Thyroid gland (tissue), 4 donors: ENCODE measurements around the gene RASSF1.

Experiments
- CTCF ChIP-seq, 6 experiments: fragments of 200-600 bp in 3 of 6; fragments of 450-650 bp in 3 of 6; sonication (generic) in 3 of 6; IDR thresholded peaks; one replicate each; pipeline ENCODE4 v1.5.1; 2016 to 2019; ENCODE audit warnings: antibody characterized with exemption in 6 of 6, mild to moderate bottlenecking in 2 of 6, inconsistent platforms in 1 of 6, moderate library complexity in 1 of 6
- POLR2A ChIP-seq, 2 donors: fragments of 450-650 bp; IDR thresholded peaks; one replicate each; pipeline ENCODE4 v1.6.1; 2017; ENCODE audit warnings: antibody characterized with exemption in 2 of 2, mild to moderate bottlenecking in 2 of 2, moderate library complexity in 1 of 2

DNA sequence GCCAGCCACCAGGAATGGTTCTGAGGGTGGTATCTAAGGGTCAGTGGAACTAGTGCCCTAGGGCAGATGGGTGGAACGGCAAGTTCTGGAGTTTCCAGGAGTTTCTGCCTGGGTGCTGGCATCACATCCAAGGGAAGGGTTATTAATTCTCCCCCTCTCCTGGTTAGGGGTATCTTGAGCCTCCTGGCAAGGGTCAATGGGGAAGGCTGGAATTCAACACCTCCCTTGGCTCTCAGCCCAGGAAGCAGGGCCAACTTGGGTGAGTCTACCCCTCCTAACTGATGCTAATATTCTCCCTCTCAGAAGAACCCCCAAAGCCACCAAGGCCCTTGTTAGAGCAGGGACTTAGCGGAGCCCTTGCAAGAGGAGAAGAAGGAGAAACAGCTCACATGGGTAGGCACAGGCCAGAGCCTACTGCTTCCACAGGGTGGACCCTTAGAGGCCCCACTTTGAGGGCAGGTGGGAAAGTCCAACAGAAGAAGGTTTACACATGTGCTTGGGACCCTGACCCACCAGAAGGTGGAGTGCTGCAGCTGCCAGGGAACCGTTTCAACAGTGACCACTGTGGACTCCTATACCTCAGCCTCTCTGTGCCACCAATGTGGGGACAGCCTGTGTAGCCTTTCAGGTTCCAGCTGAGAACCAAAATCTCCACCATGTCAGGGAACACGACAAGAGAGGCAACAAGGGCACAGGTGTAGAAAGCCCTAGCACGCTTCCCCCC lies 15.4 kb upstream of the RASSF1 start:
- no peak for TF ChIP-seq CTCF (IDR thresholded peaks at IDR 0.05)
- no peak for TF ChIP-seq POLR2A (IDR thresholded peaks at IDR 0.05)
